Breast epithelium (tissue), 4 donors: ENCODE results near the gene STXBP5. TPM values are rescaled to one million over a fixed set of nuclear protein-coding genes. Genes with fewer than 3 reads are reported as not detected.

ENCODE experiments used
- DNase-seq, 2 donors: peaks; one replicate each; pipeline ENCODE4 v3.0.0-alpha.2; 2019; ENCODE audit warnings: low spot score in 2 of 2
- H3K27ac ChIP-seq, 2 donors: fragments of 200-600 bp; sonication (generic) in 1 of 2; one replicate each; pipeline ENCODE4 v1.5.1; 2016 to 2019; ENCODE audit warnings: mild to moderate bottlenecking in 1 of 2
- H3K27me3 ChIP-seq, 2 donors: fragments of 200-600 bp; sonication (generic) in 1 of 2; one replicate each; pipeline versions ENCODE4 v1.5.1 to v1.6.0; 2017 to 2019; ENCODE audit warnings: control low read depth in 1 of 2, mild to moderate bottlenecking in 1 of 2
- H3K36me3 ChIP-seq: fragments of 200-600 bp; one replicate; pipeline ENCODE4 v1.5.1; 2019
- H3K4me1 ChIP-seq, 2 donors: fragments of 200-600 bp; sonication (generic); one replicate each; pipeline ENCODE4 v1.5.1; 2016 to 2019; ENCODE audit warnings: control low read depth in 1 of 2
- H3K4me3 ChIP-seq, 3 donors: fragments of 200-600 bp; sonication (generic); 1 replicate in 2 of 3; 2 replicates in 1 of 3; pipeline ENCODE4 v1.5.1; 2016 to 2019; ENCODE audit warnings: mild to moderate bottlenecking in 3 of 3, moderate library complexity in 2 of 3
- H3K9me3 ChIP-seq, 2 donors: fragments of 200-600 bp; sonication (generic) in 1 of 2; one replicate each; pipeline ENCODE4 v1.5.1; 2016 to 2019; ENCODE audit warnings: control low read depth in 1 of 2
- CTCF ChIP-seq, 3 donors: fragments of 450-650 bp; IDR thresholded peaks; one replicate each; pipeline ENCODE4 v1.5.1; 2016 to 2017; ENCODE audit warnings: antibody characterized with exemption in 3 of 3, mild to moderate bottlenecking in 3 of 3, moderate library complexity in 3 of 3
- POLR2A ChIP-seq: fragments of 450-650 bp; IDR thresholded peaks from one replicate; pipeline ENCODE4 v1.6.1; 2016; ENCODE audit warnings: antibody characterized with exemption, mild to moderate bottlenecking, moderate library complexity
- POLR2AphosphoS5 ChIP-seq, 3 donors: sonication (generic); formaldehyde crosslinking; IDR thresholded peaks; one replicate each; pipeline ENCODE4 v1.6.1; 2017; ENCODE audit warnings: antibody characterized with exemption in 3 of 3
- intact Hi-C: fragments of 100-400 bp; cut with DNase I; formaldehyde crosslinking; loops from one replicate; pipeline ENCODE4 v1.15.1; 2023; ENCODE audit warnings: low total_unique reads
- total RNA-seq, 3 donors: library from RNA; depleted of rRNA; stranded (reverse); fragments of >200 nt; gene quantifications; one replicate each; pipeline ENCODE4 v1.1.0, GENCODE V29; 2016

Gene STXBP5
- total RNA-seq, 3 donors from 2014 or later: 21.3 to 43.6 (median 26.9) TPM

GRCh38 chr6:147238906-147239305, 34.7 kb downstream of the STXBP5 start:
- H3K4me1 ChIP-seq: no peaks in the 10 kb centered on the region
- no peaks in the 10 kb centered on the region for H3K36me3 ChIP-seq
- H3K9me3 ChIP-seq: no peaks in the 10 kb centered on the region
- intact Hi-C loops: no loop called here
- no peaks in the 10 kb centered on the region for H3K27me3 ChIP-seq
- TF ChIP-seq POLR2A: no peak
- TF ChIP-seq POLR2AphosphoS5 (IDR thresholded peaks at IDR 0.05): no peak
- TF ChIP-seq CTCF (IDR thresholded peaks at IDR 0.05): no peak
- no peak overlapping the region for H3K4me3 ChIP-seq
- no peak for DNase-seq
- H3K27ac ChIP-seq: no peak overlapping the region

- no peaks in the 10 kb centered on the region for H3K4me1 ChIP-seq
- H3K4me3 ChIP-seq: no peak overlapping the region
- TF ChIP-seq POLR2A (no peak), CTCF (IDR thresholded peaks at IDR 0.05) (no peak), POLR2AphosphoS5 (IDR thresholded peaks at IDR 0.05) (no peak)
- H3K27me3 ChIP-seq: no peaks in the 10 kb centered on the region
- H3K36me3 ChIP-seq: no peaks in the 10 kb centered on the region
- no peaks in the 10 kb centered on the region for H3K9me3 ChIP-seq
- intact Hi-C loops: loop anchor here (10.0 kb wide), 1 partner anchor 1720 kb away; no protein-coding TSS in a partner anchor
- DNase-seq: no peak
- no peak overlapping the region for H3K27ac ChIP-seq
Measured at GRCh38 chr6:147244832-147245231, 40.6 kb downstream of the STXBP5 start.

- H3K36me3 ChIP-seq: no peaks in the 10 kb centered on the region
- DNase-seq: no peak
- no peak overlapping the region for H3K4me3 ChIP-seq
- H3K27me3 ChIP-seq: no peaks in the 10 kb centered on the region
- H3K9me3 ChIP-seq: no peaks in the 10 kb centered on the region
- H3K4me1 ChIP-seq: no peaks in the 10 kb centered on the region
- TF ChIP-seq POLR2A: no peak
- no peak for TF ChIP-seq POLR2AphosphoS5 (IDR thresholded peaks at IDR 0.05)
- no peak for TF ChIP-seq CTCF (IDR thresholded peaks at IDR 0.05)
- no peak overlapping the region for H3K27ac ChIP-seq
- intact Hi-C loops: loop anchor here (10.0 kb wide), 1 partner anchor 1719 kb away; no protein-coding TSS in a partner anchor
Measured at GRCh38 chr6:147245693-147246092, 41.5 kb downstream of the STXBP5 start.

GRCh38 chr6:147246853-147247635, 42.8 kb downstream of the STXBP5 start:
- DNase-seq: no peak
- H3K27me3 ChIP-seq: no peaks in the 10 kb centered on the region
- H3K4me1 ChIP-seq: no peaks in the 10 kb centered on the region
- no peak overlapping the region for H3K27ac ChIP-seq
- H3K4me3 ChIP-seq: no peak overlapping the region
- no peaks in the 10 kb centered on the region for H3K9me3 ChIP-seq
- H3K36me3 ChIP-seq: no peaks in the 10 kb centered on the region
- TF ChIP-seq POLR2A: no peak
- intact Hi-C loops: loop anchor here (10.0 kb wide), 1 partner anchor 1718 kb away; no protein-coding TSS in a partner anchor

GRCh38 chr6:147248859-147249258, 44.6 kb downstream of the STXBP5 start:
- TF ChIP-seq CTCF (IDR thresholded peaks at IDR 0.05): no peak
- no peak for TF ChIP-seq POLR2AphosphoS5 (IDR thresholded peaks at IDR 0.05)
- no peak for TF ChIP-seq POLR2A
- no peak overlapping the region for H3K4me3 ChIP-seq
- H3K36me3 ChIP-seq: no peaks in the 10 kb centered on the region
- H3K9me3 ChIP-seq: no peaks in the 10 kb centered on the region
- no peaks in the 10 kb centered on the region for H3K4me1 ChIP-seq
- H3K27ac ChIP-seq: no peak overlapping the region
- H3K27me3 ChIP-seq: no peaks in the 10 kb centered on the region
- DNase-seq: no peak
- intact Hi-C loops: loop anchor here (10.0 kb wide), 1 partner anchor 1716 kb away; no protein-coding TSS in a partner anchor
